Brain pericyte (primary cell): ENCODE data around the gene GCGR.
"Not testable (repeated sequence)": the region's sequence is repeated elsewhere in the genome, so short reads cannot be mapped to it uniquely, and the experiment has no call there.

ENCODE experiments used
- DNase-seq: peaks from one replicate; pipeline ENCODE4 v3.0.0-alpha.2; 2012; ENCODE audit warnings: low read depth, low spot score

Gene GCGR

GRCh38 chr17:81831957-81832607, 28.1 kb downstream of the GCGR start:
- DNase-seq, result no peak

- no peak for DNase-seq
Observed at GRCh38 chr17:81832608-81833159, 28.7 kb downstream of the GCGR start.

GRCh38 chr17:81833160-81833920, 29.4 kb downstream of the GCGR start, which contains the start of gene MCRIP1:
MCRIP1 (minus strand) TSS chr17:81833291; CDS start chr17:81824506, 8,785 bp downstream.
- DNase-seq, result peak; percentile 62

- DNase-seq, result no peak
Observed at GRCh38 chr17:81833921-81834830, 30.2 kb downstream of the GCGR start.

- DNase-seq, result no peak
Observed at GRCh38 chr17:81834831-81835267, 30.9 kb downstream of the GCGR start, which contains the start of gene PPP1R27. PPP1R27 (minus strand) TSS chr17:81835050; CDS start chr17:81834953, 97 bp downstream.

GRCh38 chr17:81837641-81838040, 33.7 kb downstream of the GCGR start:
- no peak for DNase-seq

- DNase-seq, result no peak
Observed at GRCh38 chr17:81838753-81839255, 34.9 kb downstream of the GCGR start.

GRCh38 chr17:81839301-81839700, 35.4 kb downstream of the GCGR start:
- no peak for DNase-seq

- not testable (repeated sequence) for DNase-seq
Observed at GRCh38 chr17:81840059-81840458, 36.1 kb downstream of the GCGR start.

- DNase-seq, result no peak
Observed at GRCh38 chr17:81840826-81841778, 37.2 kb downstream of the GCGR start.

GRCh38 chr17:81841866-81842265, 37.9 kb downstream of the GCGR start:
- DNase-seq, result no peak

- DNase-seq, result no peak
Observed at GRCh38 chr17:81842378-81842724, 38.4 kb downstream of the GCGR start.

GRCh38 chr17:81842725-81843504, 39.0 kb downstream of the GCGR start:
- DNase-seq, result no peak

- no peak for DNase-seq
Observed at GRCh38 chr17:81843713-81844326, 39.9 kb downstream of the GCGR start.

- no peak for DNase-seq
Observed at GRCh38 chr17:81844327-81844851, 40.4 kb downstream of the GCGR start.

GRCh38 chr17:81844887-81845286, 40.9 kb downstream of the GCGR start:
- no peak for DNase-seq

- DNase-seq, result no peak
Observed at GRCh38 chr17:81845361-81845760, 41.4 kb downstream of the GCGR start.

GRCh38 chr17:81845881-81846742, 42.2 kb downstream of the GCGR start:
- no peak for DNase-seq
